Parathyroid adenoma (tissue), 2 donors: ENCODE data around the gene MCRIP1.

Experiments
- H2AFZ ChIP-seq: fragments of 300-600 bp; sonication (generic); one replicate; pipeline ENCODE4 v1.7.0; 2017; ENCODE audit warnings: antibody characterized with exemption, mild to moderate bottlenecking
- H3K27ac ChIP-seq: fragments of 300-600 bp; sonication (generic); one replicate; pipeline ENCODE4 v1.7.0; 2017
- H3K27me3 ChIP-seq: fragments of 300-600 bp; sonication (generic); one replicate; pipeline ENCODE4 v1.7.0; 2017; ENCODE audit warnings: low read length; ENCODE audit not compliant: control insufficient read depth, insufficient read depth
- H3K36me3 ChIP-seq: fragments of 300-600 bp; sonication (generic); one replicate; pipeline ENCODE4 v1.7.0; 2017; ENCODE audit warnings: low read length; ENCODE audit not compliant: control insufficient read depth, insufficient read depth
- H3K4me1 ChIP-seq: fragments of 300-600 bp; sonication (generic); one replicate; pipeline ENCODE4 v1.7.0; 2017; ENCODE audit warnings: control low read depth
- H3K4me2 ChIP-seq: fragments of 300-600 bp; sonication (generic); one replicate; pipeline ENCODE4 v1.7.0; 2017; ENCODE audit warnings: low read length
- H3K4me3 ChIP-seq: fragments of 300-600 bp; sonication (generic); one replicate; pipeline ENCODE4 v1.7.0; 2017; ENCODE audit warnings: low read depth, low read length
- H3K79me2 ChIP-seq: fragments of 300-600 bp; sonication (generic); one replicate; pipeline ENCODE4 v1.7.0; 2017; ENCODE audit warnings: control low read depth
- H3K9ac ChIP-seq: fragments of 300-600 bp; sonication (generic); one replicate; pipeline ENCODE4 v1.7.0; 2017; ENCODE audit warnings: mild to moderate bottlenecking
- H3K9me3 ChIP-seq: fragments of 300-600 bp; sonication (generic); one replicate; pipeline ENCODE4 v1.7.0; 2017; ENCODE audit warnings: low read length; ENCODE audit not compliant: control insufficient read depth
- CTCF ChIP-seq: fragments of 300-600 bp; sonication (generic); IDR thresholded peaks from one replicate; pipeline ENCODE4 v1.7.0; 2017; ENCODE audit warnings: antibody characterized with exemption, mild to moderate bottlenecking
- donor health status: primary hyperparathyroidism.

The MCRIP1 gene

DNA sequence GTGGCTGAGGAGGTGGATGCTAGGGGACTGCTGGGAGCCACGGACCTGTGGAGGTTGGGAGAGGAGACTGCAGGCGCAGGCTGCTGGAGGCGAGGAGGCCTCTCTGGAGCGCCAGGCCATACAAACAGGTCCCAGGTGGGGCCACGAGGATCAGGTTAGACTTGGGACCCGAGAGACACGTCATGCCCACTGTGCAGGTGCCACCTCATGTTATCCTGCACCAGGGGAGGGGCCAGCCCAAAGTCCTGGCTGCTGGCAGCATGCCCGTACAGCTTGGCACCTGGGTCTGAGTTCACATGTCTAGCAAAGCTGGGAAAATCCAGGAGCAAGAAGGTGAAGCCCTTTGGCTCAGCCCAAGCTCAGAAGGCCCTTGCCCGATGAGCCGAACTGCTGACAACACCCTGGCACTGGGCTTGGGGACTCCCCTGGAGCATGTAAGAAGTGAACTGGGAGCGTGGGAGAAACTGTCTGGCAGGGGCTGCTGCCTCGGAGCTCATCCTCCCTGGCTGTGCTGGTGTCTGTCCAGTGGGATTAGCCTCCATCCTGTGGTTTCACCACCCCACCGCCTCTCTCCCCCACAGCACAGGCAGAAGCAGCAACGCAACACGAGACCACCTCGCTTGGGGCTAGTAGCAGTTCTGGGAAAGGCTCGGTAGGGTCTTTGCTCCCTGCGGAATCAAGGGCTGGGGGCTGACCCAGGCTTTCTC lies 32.8 kb upstream of the MCRIP1 start:
- Histone ChIP-seq H3K27ac (no peak overlapping the region), H3K36me3 (no peaks in the 10 kb centered on the region), H3K9ac (no peak overlapping the region), H3K79me2 (peaks cover 31% of the 10 kb centered on the region), H3K4me1 (peaks cover 14% of the 10 kb centered on the region), H3K4me2 (no peak overlapping the region), H3K4me3 (no peak overlapping the region), H2AFZ (no peak overlapping the region), H3K27me3 (no peaks in the 10 kb centered on the region), H3K9me3 (no peaks in the 10 kb centered on the region)
- no peak for TF ChIP-seq CTCF

DNA sequence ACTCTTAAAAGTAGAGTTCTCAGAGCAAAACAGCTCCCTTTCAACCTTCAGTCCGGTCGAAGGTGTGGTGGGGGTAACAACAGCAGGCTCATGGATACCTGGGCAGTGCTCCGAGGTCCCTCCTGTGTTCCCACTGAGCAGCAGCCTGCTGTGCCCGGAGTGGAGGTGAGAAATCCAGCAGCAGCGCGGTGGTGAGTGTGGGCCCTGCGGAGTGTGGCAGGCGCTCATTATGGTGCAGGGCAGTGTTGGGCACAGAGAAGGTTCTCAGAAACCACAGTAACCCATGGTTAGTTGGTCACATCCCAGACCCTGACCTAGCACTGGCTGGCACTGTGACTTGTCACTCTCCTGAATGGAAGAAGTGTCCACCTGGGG lies 32.3 kb upstream of the MCRIP1 start:
- Histone ChIP-seq H3K9ac (no peak overlapping the region), H3K27ac (no peak overlapping the region), H3K4me1 (peaks cover 14% of the 10 kb centered on the region), H3K27me3 (no peaks in the 10 kb centered on the region), H2AFZ (no peak overlapping the region), H3K79me2 (peaks cover 31% of the 10 kb centered on the region), H3K36me3 (no peaks in the 10 kb centered on the region), H3K4me3 (no peak overlapping the region), H3K4me2 (no peak overlapping the region), H3K9me3 (no peaks in the 10 kb centered on the region)
- TF ChIP-seq CTCF, result no peak

DNA sequence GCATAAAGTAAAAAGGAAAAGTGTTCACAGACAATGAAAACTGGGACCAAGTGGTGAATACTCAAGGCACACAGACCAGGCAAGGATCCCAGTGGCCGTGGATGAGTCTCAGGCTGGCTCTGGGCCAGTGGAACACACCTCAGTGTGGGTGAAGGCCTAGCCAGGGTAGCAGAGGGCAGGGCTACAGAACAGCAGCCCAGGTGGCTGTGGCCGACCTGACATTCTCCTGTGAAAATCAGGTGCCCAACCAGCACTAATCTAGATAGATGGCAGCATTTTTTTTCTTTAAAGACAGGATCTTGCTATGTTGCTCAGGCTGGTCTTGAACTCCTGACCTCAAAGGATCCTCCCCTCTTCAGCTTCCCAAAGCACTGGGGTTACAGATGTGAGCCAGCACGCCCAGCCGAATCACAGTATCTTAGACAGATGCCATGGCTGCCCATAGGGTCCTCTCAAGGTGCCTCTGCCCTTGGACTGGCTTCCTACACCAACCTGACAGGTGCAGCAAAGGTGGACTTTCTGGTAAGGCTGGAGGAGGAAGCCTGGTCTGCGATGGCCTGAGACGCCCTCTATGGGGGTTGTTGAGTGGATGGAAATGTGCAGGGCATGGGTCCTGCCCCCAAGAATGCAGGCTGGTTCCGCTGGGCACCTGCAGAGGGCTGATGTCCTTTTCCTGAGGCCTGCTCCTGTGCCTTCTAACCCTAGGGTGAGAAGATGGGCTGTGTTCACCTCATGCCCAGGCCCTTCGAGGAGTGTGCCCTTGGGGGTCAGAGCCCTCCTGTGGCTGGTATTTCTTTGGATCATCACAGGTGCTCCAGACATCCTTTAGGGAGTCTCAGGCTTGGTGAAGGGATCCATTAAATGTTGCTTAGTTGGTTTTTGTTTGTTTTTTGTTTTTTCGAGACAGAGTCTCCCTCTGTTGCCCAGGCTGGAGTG lies 31.0 kb upstream of the MCRIP1 start:
- Histone ChIP-seq H3K4me3 (no peak overlapping the region), H3K4me1 (peaks cover 11% of the 10 kb centered on the region), H3K27me3 (no peaks in the 10 kb centered on the region), H2AFZ (no peak overlapping the region), H3K9me3 (no peaks in the 10 kb centered on the region), H3K79me2 (peaks cover 31% of the 10 kb centered on the region), H3K4me2 (no peak overlapping the region), H3K36me3 (no peaks in the 10 kb centered on the region), H3K27ac (no peak overlapping the region), H3K9ac (no peak overlapping the region)
- TF ChIP-seq CTCF, result no peak

GRCh38 chr17:81863123-81863675 lies 30.1 kb upstream of the MCRIP1 start:
- TF ChIP-seq CTCF, result no peak
- Histone ChIP-seq H3K27me3 (no peaks in the 10 kb centered on the region), H3K4me2 (no peak overlapping the region), H2AFZ (no peak overlapping the region), H3K27ac (no peak overlapping the region), H3K79me2 (peaks cover 36% of the 10 kb centered on the region), H3K4me3 (no peak overlapping the region), H3K9me3 (no peaks in the 10 kb centered on the region), H3K9ac (no peak overlapping the region), H3K4me1 (peaks cover 13% of the 10 kb centered on the region), H3K36me3 (no peaks in the 10 kb centered on the region)
